CD8-positive, alpha-beta memory T cell (primary cell): ENCODE results near the gene TMEM132D. TPM values are rescaled to one million over a fixed set of nuclear protein-coding genes. Genes with fewer than 3 reads are reported as not detected.

Experiments used
- CTCF ChIA-PET: fragments of 350-600 bp; sonication (Branson Sonifier 250); formaldehyde crosslinking; loops from one replicate; lab custom pipeline; 2021; ENCODE audit warnings: antibody characterized with exemption; lab: Charles Lee
- POLR2A ChIA-PET: fragments of 350-600 bp; sonication (Branson Sonifier 250); formaldehyde crosslinking; loops from one replicate; lab custom pipeline; 2021; ENCODE audit warnings: antibody characterized with exemption; lab: Charles Lee
- DNase-seq, 5 donors: peaks; one replicate each; pipeline versions ENCODE4 v3.0.0 to v3.0.0-alpha.2; 2020 to 2022; ENCODE audit warnings: mixed read lengths in 1 of 5
- H3K27ac ChIP-seq: one replicate; pipeline ENCODE4 v1.7.0; 2013; ENCODE audit warnings: low read depth, mild to moderate bottlenecking, low read length, moderate library complexity
- H3K27me3 ChIP-seq: 2 replicates; pipeline ENCODE4 v1.7.0; 2013; ENCODE audit warnings: low read length, mild to moderate bottlenecking; ENCODE audit not compliant: insufficient read depth, poor library complexity, severe bottlenecking
- H3K36me3 ChIP-seq: 2 replicates; pipeline ENCODE4 v1.7.0; 2013; ENCODE audit warnings: mild to moderate bottlenecking, low read length, moderate library complexity; ENCODE audit not compliant: insufficient read depth
- H3K4me1 ChIP-seq: 2 replicates; pipeline ENCODE4 v1.7.0; 2013; ENCODE audit warnings: mild to moderate bottlenecking, low read length, moderate library complexity; ENCODE audit not compliant: insufficient read depth
- H3K4me3 ChIP-seq: 2 replicates; pipeline ENCODE4 v1.7.0; 2013; ENCODE audit warnings: mild to moderate bottlenecking, low read length
- H3K9me3 ChIP-seq: 2 replicates; pipeline ENCODE4 v1.7.0; 2013; ENCODE audit warnings: mild to moderate bottlenecking, low read length
- H3K27ac Mint-ChIP-seq, 8 donors: one replicate each; pipeline ENCODE4 v1.8.0; 2020 to 2021; ENCODE audit warnings: mixed read lengths in 8 of 8, mild to moderate bottlenecking in 6 of 8, inconsistent platforms in 3 of 8, moderate library complexity in 3 of 8
- H3K27me3 Mint-ChIP-seq, 2 donors: one replicate each; pipeline ENCODE4 v1.8.0; 2020 to 2021; ENCODE audit warnings: mixed read lengths in 2 of 2, mild to moderate bottlenecking in 1 of 2, moderate library complexity in 1 of 2
- H3K36me3 Mint-ChIP-seq, 3 donors: one replicate each; pipeline ENCODE4 v1.8.0; 2020 to 2021; ENCODE audit warnings: mixed read lengths in 3 of 3, inconsistent platforms in 1 of 3, mild to moderate bottlenecking in 1 of 3
- H3K4me1 Mint-ChIP-seq, 3 donors: one replicate each; pipeline ENCODE4 v1.8.0; 2020 to 2021; ENCODE audit warnings: mixed read lengths in 3 of 3, inconsistent platforms in 1 of 3, mild to moderate bottlenecking in 1 of 3
- H3K4me3 Mint-ChIP-seq, 7 donors: one replicate each; pipeline ENCODE4 v1.8.0; 2020 to 2021; ENCODE audit warnings: mixed read lengths in 7 of 7, mild to moderate bottlenecking in 6 of 7, moderate library complexity in 4 of 7, inconsistent platforms in 2 of 7
- H3K9me3 Mint-ChIP-seq, 5 donors: one replicate each; pipeline ENCODE4 v1.8.0; 2020 to 2022; ENCODE audit warnings: mixed read lengths in 5 of 5, mild to moderate bottlenecking in 3 of 5, moderate library complexity in 2 of 5, inconsistent platforms in 1 of 5
- polyA plus RNA-seq: library from polyadenylated mRNA; unstranded; fragments of 300-500 nt; fragmentation: Illumina TruSeq; gene quantifications from one replicate; pipeline ENCODE4 v1.2.3, GENCODE V29; 2021
- total RNA-seq, 2 experiments: library from RNA; stranded (reverse); gene quantifications; one replicate each; pipeline ENCODE4 v1.2.3, GENCODE V29; 2021

Gene TMEM132D
- total and polyA plus RNA-seq, 3 experiments from 2014 or later, result not detected

GRCh38 chr12:129351481-129351880 lies 552.3 kb downstream of the TMEM132D start:
- Mint-ChIP-seq H3K27ac (no peak overlapping the region), H3K9me3 (peaks cover 0 to 5% (median 2%) of the 10 kb centered on the region in 5 donors), H3K27me3 (peaks cover 0 to 2% of the 10 kb centered on the region in 2 donors), H3K4me1 (no peaks in the 10 kb centered on the region), H3K4me3 (no peak overlapping the region), H3K36me3 (no peaks in the 10 kb centered on the region)
- Histone ChIP-seq H3K4me3 (no peak overlapping the region), H3K27me3 (no peaks in the 10 kb centered on the region), H3K27ac (no peak overlapping the region), H3K4me1 (no peaks in the 10 kb centered on the region), H3K36me3 (no peaks in the 10 kb centered on the region), H3K9me3 (no peaks in the 10 kb centered on the region)
- POLR2A ChIA-PET, result no interaction called here
- CTCF ChIA-PET, result no interaction called here
- DNase-seq, result no peak

DNA sequence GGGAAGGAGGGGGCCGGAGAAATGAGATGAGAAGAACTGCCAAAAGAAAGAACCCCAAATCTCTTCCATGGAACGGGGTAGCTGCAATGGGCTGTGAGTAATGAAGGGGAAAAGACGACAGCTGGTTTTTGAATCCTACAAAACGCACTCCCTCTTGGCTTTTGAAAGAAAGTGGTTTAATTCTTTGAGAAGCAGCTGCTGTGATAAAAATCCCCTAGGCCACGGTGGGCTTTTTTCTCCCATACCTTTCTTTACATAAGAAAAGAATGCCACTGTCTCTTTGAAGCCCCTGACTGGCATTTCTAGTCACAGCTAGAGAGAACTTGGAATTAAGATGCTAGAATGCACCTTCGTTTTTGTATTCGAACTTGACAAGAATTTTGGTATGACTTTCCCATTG lies 564.5 kb downstream of the TMEM132D start:
- Mint-ChIP-seq H3K36me3 (no peaks in the 10 kb centered on the region), H3K27me3 (no peaks in the 10 kb centered on the region), H3K9me3 (peaks cover 0 to 16% (median 9%) of the 10 kb centered on the region in 5 donors), H3K27ac (no peak overlapping the region), H3K4me3 (no peak overlapping the region), H3K4me1 (no peaks in the 10 kb centered on the region)
- Histone ChIP-seq H3K4me1 (no peaks in the 10 kb centered on the region), H3K27me3 (no peaks in the 10 kb centered on the region), H3K4me3 (no peak overlapping the region), H3K9me3 (no peaks in the 10 kb centered on the region), H3K27ac (no peak overlapping the region), H3K36me3 (no peaks in the 10 kb centered on the region)
- DNase-seq, result no peak
- ChIA-PET POLR2A (no interaction called here), CTCF (no interaction called here)

DNA sequence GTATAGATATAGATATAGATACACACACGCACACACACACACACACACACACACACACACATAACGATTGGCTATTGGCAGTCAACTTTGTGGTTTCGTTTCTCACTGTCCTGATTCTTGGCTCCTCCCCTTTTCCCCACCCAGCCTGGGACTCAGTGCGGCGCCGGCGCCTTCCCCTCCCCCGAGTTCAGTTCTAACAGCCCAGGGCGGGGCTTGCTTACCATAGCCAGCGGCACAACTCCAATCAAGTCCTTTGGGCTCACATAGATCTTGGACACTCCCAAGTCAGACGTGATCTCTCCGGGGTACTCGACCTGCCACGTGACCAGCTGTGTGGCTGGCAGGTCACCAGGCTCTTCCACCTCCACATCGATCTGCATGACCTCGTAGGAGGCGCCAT lies 566.4 kb downstream of the TMEM132D start:
- CTCF ChIA-PET, result no interaction called here
- Histone ChIP-seq H3K4me3 (no peak overlapping the region), H3K9me3 (no peaks in the 10 kb centered on the region), H3K27ac (no peak overlapping the region), H3K27me3 (no peaks in the 10 kb centered on the region), H3K36me3 (no peaks in the 10 kb centered on the region), H3K4me1 (no peaks in the 10 kb centered on the region)
- Mint-ChIP-seq H3K4me3 (no peak overlapping the region), H3K9me3 (peaks cover 4 to 13% (median 9%) of the 10 kb centered on the region in 5 donors), H3K27ac (no peak overlapping the region), H3K27me3 (no peaks in the 10 kb centered on the region), H3K36me3 (no peaks in the 10 kb centered on the region), H3K4me1 (no peaks in the 10 kb centered on the region)
- POLR2A ChIA-PET, result no interaction called here
- DNase-seq, result no peak

DNA sequence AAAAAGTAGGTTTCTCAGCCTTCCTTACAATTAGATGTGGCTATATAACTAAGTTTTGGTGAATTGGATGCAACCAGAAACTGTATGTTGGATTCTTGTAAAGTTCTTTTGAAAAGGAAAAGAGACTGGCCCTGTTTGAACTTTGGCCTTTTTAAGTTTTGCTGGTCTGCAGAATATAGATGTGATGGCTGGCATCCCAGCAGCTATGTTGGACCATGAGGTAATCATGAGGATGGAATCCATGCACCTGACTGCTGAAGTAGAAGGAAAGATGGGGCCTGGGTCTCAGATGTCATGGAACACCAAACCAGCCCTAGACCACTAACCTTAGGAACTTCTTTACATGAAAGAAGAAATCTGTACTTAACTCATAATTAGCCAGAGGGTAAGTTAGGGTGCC lies 568.1 kb downstream of the TMEM132D start:
- no peak overlapping the region for H3K4me3 Mint-ChIP-seq
- no peak for DNase-seq

DNA sequence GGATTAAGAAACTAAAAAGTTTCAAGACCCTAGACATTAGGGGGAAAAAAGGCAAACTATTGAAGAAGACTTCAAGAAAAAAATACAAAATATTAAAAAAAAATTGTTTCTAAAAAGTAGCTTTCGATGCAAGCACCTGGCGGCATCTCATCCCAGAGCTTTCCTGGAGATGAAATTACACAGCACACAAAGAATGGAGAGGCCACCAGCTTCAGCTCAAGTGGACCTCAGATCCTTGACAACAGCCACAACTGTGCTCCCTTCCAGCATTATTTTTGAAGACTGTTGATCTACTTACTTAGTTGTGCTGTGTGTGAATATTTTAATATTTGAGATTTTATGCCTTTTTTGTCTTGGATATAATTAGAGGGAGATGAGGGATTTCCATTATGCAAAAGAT lies 571.5 kb downstream of the TMEM132D start:
- POLR2A ChIA-PET, result no interaction called here
- no peaks in the 10 kb centered on the region for H3K9me3 ChIP-seq
- Mint-ChIP-seq H3K9me3 (peaks cover under 1 to 18% (median 6%) of the 10 kb centered on the region in 5 donors), H3K27me3 (no peaks in the 10 kb centered on the region), H3K27ac (no peak overlapping the region), H3K36me3 (no peaks in the 10 kb centered on the region), H3K4me1 (no peaks in the 10 kb centered on the region), H3K4me3 (no peak overlapping the region)
- no peak overlapping the region for H3K4me3 ChIP-seq
- no peaks in the 10 kb centered on the region for H3K36me3 ChIP-seq
- CTCF ChIA-PET, result no interaction called here
- no peak overlapping the region for H3K27ac ChIP-seq
- H3K4me1 ChIP-seq, result no peaks in the 10 kb centered on the region
- no peak for DNase-seq
- H3K27me3 ChIP-seq, result no peaks in the 10 kb centered on the region

More for the DNA sequence above, 568.1 kb downstream of the TMEM132D start:
- ChIA-PET CTCF (no interaction called here), POLR2A (no interaction called here)
- no peaks in the 10 kb centered on the region for H3K27me3 Mint-ChIP-seq
- H3K27me3 ChIP-seq, result no peaks in the 10 kb centered on the region
- H3K27ac Mint-ChIP-seq, result no peak overlapping the region
- H3K9me3 Mint-ChIP-seq, result peaks cover 4 to 11% (median 10%) of the 10 kb centered on the region in 5 donors
- no peaks in the 10 kb centered on the region for H3K4me1 Mint-ChIP-seq
- H3K9me3 ChIP-seq, result no peaks in the 10 kb centered on the region
- H3K4me1 ChIP-seq, result no peaks in the 10 kb centered on the region
- no peak overlapping the region for H3K27ac ChIP-seq
- H3K4me3 ChIP-seq, result no peak overlapping the region
- H3K36me3 Mint-ChIP-seq, result no peaks in the 10 kb centered on the region
- H3K36me3 ChIP-seq, result no peaks in the 10 kb centered on the region

- no peaks in the 10 kb centered on the region for H3K4me1 ChIP-seq
- H3K4me3 ChIP-seq, result no peak overlapping the region
- Mint-ChIP-seq H3K27ac (no peak overlapping the region), H3K9me3 (peaks cover 0 to 18% (median 4%) of the 10 kb centered on the region in 5 donors), H3K36me3 (no peaks in the 10 kb centered on the region), H3K27me3 (no peaks in the 10 kb centered on the region), H3K4me3 (no peak overlapping the region), H3K4me1 (no peaks in the 10 kb centered on the region)
- DNase-seq, result no peak
- no peaks in the 10 kb centered on the region for H3K9me3 ChIP-seq
- POLR2A ChIA-PET, result no interaction called here
- H3K27ac ChIP-seq, result no peak overlapping the region
- no peaks in the 10 kb centered on the region for H3K36me3 ChIP-seq
- no peaks in the 10 kb centered on the region for H3K27me3 ChIP-seq
- CTCF ChIA-PET, result no interaction called here
Observed at GRCh38 chr12:129331356-129332085, 572.3 kb downstream of the TMEM132D start.

GRCh38 chr12:129328235-129328634 lies 575.6 kb downstream of the TMEM132D start:
- Mint-ChIP-seq H3K27me3 (peaks cover 0 to 2% of the 10 kb centered on the region in 2 donors), H3K4me3 (no peak overlapping the region), H3K36me3 (no peaks in the 10 kb centered on the region), H3K27ac (no peak overlapping the region), H3K9me3 (peaks cover 0 to 11% (median 0%) of the 10 kb centered on the region in 5 donors), H3K4me1 (no peaks in the 10 kb centered on the region)
- H3K4me3 ChIP-seq, result no peak overlapping the region
- no peaks in the 10 kb centered on the region for H3K4me1 ChIP-seq
- H3K27me3 ChIP-seq, result no peaks in the 10 kb centered on the region
- H3K9me3 ChIP-seq, result no peaks in the 10 kb centered on the region
- H3K36me3 ChIP-seq, result no peaks in the 10 kb centered on the region
- DNase-seq, result no peak
- ChIA-PET POLR2A (no interaction called here), CTCF (no interaction called here)
- no peak overlapping the region for H3K27ac ChIP-seq

GRCh38 chr12:129325566-129325965 lies 578.3 kb downstream of the TMEM132D start:
- peaks cover 2% of the 10 kb centered on the region in 2 donors for H3K27me3 Mint-ChIP-seq
- no peaks in the 10 kb centered on the region for H3K27me3 ChIP-seq
- no peak overlapping the region for H3K27ac ChIP-seq
- H3K4me3 Mint-ChIP-seq, result no peak overlapping the region
- CTCF ChIA-PET, result interaction anchor here (1.0 kb wide), 1 partner anchor 8 kb away, joined by 3 read pairs; no protein-coding TSS in a partner anchor
- H3K36me3 ChIP-seq, result no peaks in the 10 kb centered on the region
- no peaks in the 10 kb centered on the region for H3K36me3 Mint-ChIP-seq
- H3K27ac Mint-ChIP-seq, result no peak overlapping the region
- H3K4me3 ChIP-seq, result no peak overlapping the region
- H3K4me1 Mint-ChIP-seq, result no peaks in the 10 kb centered on the region
- no peak for DNase-seq
- H3K9me3 Mint-ChIP-seq, result peaks cover 0 to 9% (median 0%) of the 10 kb centered on the region in 5 donors
- POLR2A ChIA-PET, result no interaction called here
- H3K4me1 ChIP-seq, result no peaks in the 10 kb centered on the region
- no peaks in the 10 kb centered on the region for H3K9me3 ChIP-seq
